GM13976 (cell line): ENCODE data around the gene SH3BP4.

Source experiments
- DNase-seq: peaks from one replicate; pipeline ENCODE4 v3.0.0; 2012; ENCODE audit warnings: low spot score
- in situ Hi-C: fragments of 300-500 bp; cut with MboI; formaldehyde crosslinking; loops from one replicate; pipeline ENCODE4 v1.12.0; 2022; ENCODE audit warnings: low sequenced_read_pairs, mixed read lengths, inconsistent platforms; ENCODE audit not compliant: unreplicated experiment
- TF ChIP-seq, protein P1 (sequence below): IDR thresholded peaks from 2 replicates; pipeline ENCODE4 v1.5.1; 2012; ENCODE audit warnings: borderline replicate concordance, mild to moderate bottlenecking; ENCODE audit not compliant: insufficient read depth; ENCODE audit errors: extremely low read depth, missing control alignments, control extremely low read depth

SH3BP4 gene

DNA sequence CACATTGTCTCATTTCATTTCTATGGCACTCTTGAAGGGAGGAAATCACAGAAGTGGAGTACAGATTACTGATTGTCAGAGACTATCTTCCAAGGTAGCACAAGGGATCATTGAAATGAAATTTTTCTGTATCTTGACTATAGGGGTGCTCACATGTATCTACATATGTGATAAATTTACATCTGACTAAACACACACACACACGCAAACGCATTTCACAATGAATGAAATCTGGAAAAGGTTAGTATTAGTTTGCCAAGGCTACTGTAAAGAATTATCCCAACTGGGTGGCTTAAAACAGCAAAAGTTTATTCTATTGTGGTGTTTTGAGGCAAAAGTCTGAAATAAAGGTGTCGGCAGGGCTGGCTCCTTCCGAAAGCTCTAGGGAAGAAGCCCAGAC is 144.6 kb downstream of the SH3BP4 start:
- in situ Hi-C loops, result no loop called here
- TF ChIP-seq, protein P1, sequence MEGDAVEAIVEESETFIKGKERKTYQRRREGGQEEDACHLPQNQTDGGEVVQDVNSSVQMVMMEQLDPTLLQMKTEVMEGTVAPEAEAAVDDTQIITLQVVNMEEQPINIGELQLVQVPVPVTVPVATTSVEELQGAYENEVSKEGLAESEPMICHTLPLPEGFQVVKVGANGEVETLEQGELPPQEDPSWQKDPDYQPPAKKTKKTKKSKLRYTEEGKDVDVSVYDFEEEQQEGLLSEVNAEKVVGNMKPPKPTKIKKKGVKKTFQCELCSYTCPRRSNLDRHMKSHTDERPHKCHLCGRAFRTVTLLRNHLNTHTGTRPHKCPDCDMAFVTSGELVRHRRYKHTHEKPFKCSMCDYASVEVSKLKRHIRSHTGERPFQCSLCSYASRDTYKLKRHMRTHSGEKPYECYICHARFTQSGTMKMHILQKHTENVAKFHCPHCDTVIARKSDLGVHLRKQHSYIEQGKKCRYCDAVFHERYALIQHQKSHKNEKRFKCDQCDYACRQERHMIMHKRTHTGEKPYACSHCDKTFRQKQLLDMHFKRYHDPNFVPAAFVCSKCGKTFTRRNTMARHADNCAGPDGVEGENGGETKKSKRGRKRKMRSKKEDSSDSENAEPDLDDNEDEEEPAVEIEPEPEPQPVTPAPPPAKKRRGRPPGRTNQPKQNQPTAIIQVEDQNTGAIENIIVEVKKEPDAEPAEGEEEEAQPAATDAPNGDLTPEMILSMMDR, result no peak
- DNase-seq, result no peak

DNA sequence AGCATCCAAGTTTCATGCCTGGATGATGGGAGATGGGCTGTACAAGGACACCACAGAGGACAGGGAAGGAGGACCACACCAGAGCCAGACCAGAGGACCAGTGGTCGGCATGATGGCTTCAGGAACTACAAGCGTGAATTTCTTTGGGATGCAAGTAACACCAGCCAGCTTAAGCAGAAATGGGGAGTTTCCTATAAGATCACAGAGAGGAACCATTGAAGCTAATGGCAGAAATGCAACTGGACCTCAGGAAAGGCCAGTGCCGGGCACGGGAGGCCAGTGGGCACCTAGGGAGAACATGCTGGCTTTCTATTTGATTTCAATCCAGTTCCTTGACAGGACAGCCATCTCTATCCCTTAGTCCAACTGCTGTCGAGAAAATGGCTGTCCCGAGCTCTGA is 145.4 kb downstream of the SH3BP4 start:
- TF ChIP-seq, protein P1, result no peak
- no peak for DNase-seq
- in situ Hi-C loops, result no loop called here

DNA sequence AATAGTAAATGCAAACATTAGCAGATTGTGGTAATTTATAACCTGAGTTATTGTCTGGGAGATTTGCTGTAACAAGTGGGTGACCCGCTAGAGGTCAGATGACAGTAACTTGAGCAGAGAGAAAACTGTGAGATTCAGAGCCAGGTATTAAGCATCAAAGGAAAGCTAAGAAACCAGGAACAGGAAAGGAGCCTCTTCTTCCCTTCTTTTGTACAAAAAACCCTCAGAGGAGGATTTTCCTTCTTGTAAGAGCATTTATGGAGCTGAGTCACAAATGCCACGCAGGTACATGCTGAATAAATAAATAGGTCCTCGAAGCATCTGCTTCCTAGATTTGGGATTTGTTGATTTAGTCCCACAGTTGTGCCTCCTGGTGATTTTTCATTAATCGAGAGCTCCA is 146.5 kb downstream of the SH3BP4 start:
- in situ Hi-C loops, result no loop called here
- DNase-seq, result no peak
- TF ChIP-seq, protein P1, result no peak

DNA sequence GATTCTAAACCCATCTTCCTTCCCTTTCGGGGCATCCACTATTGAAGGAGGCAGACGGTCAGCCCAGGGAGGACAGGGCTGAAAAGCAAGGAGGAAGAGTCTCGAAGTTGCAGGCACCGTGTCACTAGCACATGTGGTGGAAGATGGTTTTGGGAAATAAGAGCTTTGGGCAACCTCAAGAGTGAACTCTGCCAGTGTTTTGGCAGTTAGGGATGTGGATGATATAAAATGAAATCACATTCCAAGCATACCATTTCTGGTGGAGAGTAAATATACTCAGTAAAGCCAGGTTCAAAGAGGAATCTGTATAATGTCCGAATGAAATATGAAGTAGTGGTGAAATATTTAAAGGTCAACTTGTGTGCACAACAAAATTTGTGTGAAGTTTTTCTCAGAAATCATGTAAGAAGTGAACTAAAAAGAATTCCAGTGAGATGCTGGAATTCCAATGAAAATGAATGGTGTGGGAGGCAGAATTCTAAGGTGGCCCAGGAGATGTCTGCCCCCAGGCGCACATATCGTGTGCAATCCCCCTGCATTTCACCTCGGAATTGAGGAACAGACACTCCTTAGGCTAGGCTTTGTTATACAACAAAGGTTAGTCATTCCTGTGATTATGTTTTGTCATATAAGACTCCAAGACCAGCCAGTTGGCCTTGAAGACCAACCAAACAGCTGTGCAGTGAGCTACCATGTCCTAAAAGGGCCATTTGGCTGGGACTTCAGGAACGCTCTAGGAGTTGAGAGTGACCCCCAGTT is 147.1 kb downstream of the SH3BP4 start:
- TF ChIP-seq, protein P1, result no peak
- no peak for DNase-seq
- in situ Hi-C loops, result no loop called here

GRCh38 chr2:235102896-235103295 is 151.1 kb downstream of the SH3BP4 start:
- TF ChIP-seq, protein P1, result no peak
- in situ Hi-C loops, result loop anchor here (25.0 kb wide), 1 partner anchor 966 kb away; no protein-coding TSS in a partner anchor
- no peak for DNase-seq
